Measurements from ENCODE around the gene AGAP2.

GRCh38 chr12:57715786-57716185 lies 22.8 kb downstream of the AGAP2 start:
- TF ChIP-seq CTCF (IDR thresholded peaks at IDR 0.05; ENCODE audit: insufficient read depth, low read depth, low read length) (no peak), EZH2 (IDR thresholded peaks at IDR 0.05; ENCODE audit: insufficient read depth, low read length) (no peak)
